WERI-Rb-1 (cell line): ENCODE results near the gene TBRG4.

ENCODE experiments used
- DNase-seq: peaks from one replicate; pipeline ENCODE4 v3.0.0-alpha.2; 2020
- H3K27ac ChIP-seq: fragments of 250-450 bp; sonication (Bioruptor Pico); 2 replicates; pipeline ENCODE4 v1.5.1; 2020; ENCODE audit warnings: mild to moderate bottlenecking, moderate library complexity
- H3K27me3 ChIP-seq: fragments of 250-450 bp; sonication (Bioruptor Pico); 2 replicates; pipeline ENCODE4 v1.5.1; 2021; ENCODE audit warnings: mild to moderate bottlenecking, low read depth, moderate library complexity; ENCODE audit not compliant: insufficient read depth, severe bottlenecking
- H3K36me3 ChIP-seq: fragments of 250-450 bp; sonication (Bioruptor Pico); 2 replicates; pipeline ENCODE4 v1.5.1; 2020; ENCODE audit warnings: mild to moderate bottlenecking, moderate library complexity
- H3K4me3 ChIP-seq: 2 replicates; pipeline ENCODE4 v1.5.1; 2011; ENCODE audit warnings: low read depth, mild to moderate bottlenecking, control low read depth, low read length
- H3K9me3 ChIP-seq: fragments of 250-450 bp; sonication (Bioruptor Pico); 2 replicates; pipeline ENCODE4 v1.5.1; 2021; ENCODE audit warnings: mild to moderate bottlenecking, moderate library complexity; ENCODE audit not compliant: severe bottlenecking
- CTCF ChIP-seq: IDR thresholded peaks from 2 replicates; pipeline ENCODE4 v1.5.1; 2011; ENCODE audit warnings: low read depth, mild to moderate bottlenecking, control low read depth, inconsistent platforms, low read length

Gene TBRG4

DNA sequence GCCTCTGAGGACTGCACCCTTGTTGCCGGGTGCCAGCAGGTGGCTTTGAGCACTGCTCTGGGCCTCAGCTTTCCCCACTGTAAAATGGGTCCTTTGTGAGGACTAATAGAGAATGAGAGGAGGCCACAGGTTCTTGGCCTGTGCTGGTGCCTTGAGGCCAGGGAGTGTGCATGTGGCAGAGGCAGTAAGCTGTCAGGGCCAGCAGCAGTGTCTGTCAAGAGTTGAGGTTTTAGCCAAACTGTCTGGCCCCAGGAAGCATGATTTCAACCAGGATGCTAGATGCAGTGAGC, 36.2 kb downstream of the TBRG4 start:
- peaks cover 40% of the 10 kb centered on the region for H3K36me3 ChIP-seq
- H3K9me3 ChIP-seq = no peaks in the 10 kb centered on the region
- no peak overlapping the region for H3K27ac ChIP-seq
- no peak for TF ChIP-seq CTCF
- no peak overlapping the region for H3K4me3 ChIP-seq
- H3K27me3 ChIP-seq = no peaks in the 10 kb centered on the region
- DNase-seq = no peak

GRCh38 chr7:45074528-45075354, 36.8 kb downstream of the TBRG4 start:
- no peaks in the 10 kb centered on the region for H3K27me3 ChIP-seq
- TF ChIP-seq CTCF = no peak
- no peak overlapping the region for H3K27ac ChIP-seq
- peaks cover 40% of the 10 kb centered on the region for H3K36me3 ChIP-seq
- no peak overlapping the region for H3K4me3 ChIP-seq
- DNase-seq = no peak
- no peaks in the 10 kb centered on the region for H3K9me3 ChIP-seq

GRCh38 chr7:45073786-45074527, 37.5 kb downstream of the TBRG4 start:
- no peak for DNase-seq
- H3K27me3 ChIP-seq = no peaks in the 10 kb centered on the region
- H3K27ac ChIP-seq = no peak overlapping the region
- H3K9me3 ChIP-seq = no peaks in the 10 kb centered on the region
- H3K36me3 ChIP-seq = peaks cover 40% of the 10 kb centered on the region
- H3K4me3 ChIP-seq = no peak overlapping the region
- no peak for TF ChIP-seq CTCF

- peak; percentile 37; the same call in 1 of the 2 replicates for TF ChIP-seq CTCF
- no peaks in the 10 kb centered on the region for H3K27me3 ChIP-seq
- no peaks in the 10 kb centered on the region for H3K9me3 ChIP-seq
- H3K4me3 ChIP-seq = no peak overlapping the region
- H3K36me3 ChIP-seq = peaks cover 41% of the 10 kb centered on the region
- no peak overlapping the region for H3K27ac ChIP-seq
- no peak for DNase-seq
These were observed 38.3 kb downstream of the TBRG4 start for GRCh38 chr7:45073031-45073785.

DNA sequence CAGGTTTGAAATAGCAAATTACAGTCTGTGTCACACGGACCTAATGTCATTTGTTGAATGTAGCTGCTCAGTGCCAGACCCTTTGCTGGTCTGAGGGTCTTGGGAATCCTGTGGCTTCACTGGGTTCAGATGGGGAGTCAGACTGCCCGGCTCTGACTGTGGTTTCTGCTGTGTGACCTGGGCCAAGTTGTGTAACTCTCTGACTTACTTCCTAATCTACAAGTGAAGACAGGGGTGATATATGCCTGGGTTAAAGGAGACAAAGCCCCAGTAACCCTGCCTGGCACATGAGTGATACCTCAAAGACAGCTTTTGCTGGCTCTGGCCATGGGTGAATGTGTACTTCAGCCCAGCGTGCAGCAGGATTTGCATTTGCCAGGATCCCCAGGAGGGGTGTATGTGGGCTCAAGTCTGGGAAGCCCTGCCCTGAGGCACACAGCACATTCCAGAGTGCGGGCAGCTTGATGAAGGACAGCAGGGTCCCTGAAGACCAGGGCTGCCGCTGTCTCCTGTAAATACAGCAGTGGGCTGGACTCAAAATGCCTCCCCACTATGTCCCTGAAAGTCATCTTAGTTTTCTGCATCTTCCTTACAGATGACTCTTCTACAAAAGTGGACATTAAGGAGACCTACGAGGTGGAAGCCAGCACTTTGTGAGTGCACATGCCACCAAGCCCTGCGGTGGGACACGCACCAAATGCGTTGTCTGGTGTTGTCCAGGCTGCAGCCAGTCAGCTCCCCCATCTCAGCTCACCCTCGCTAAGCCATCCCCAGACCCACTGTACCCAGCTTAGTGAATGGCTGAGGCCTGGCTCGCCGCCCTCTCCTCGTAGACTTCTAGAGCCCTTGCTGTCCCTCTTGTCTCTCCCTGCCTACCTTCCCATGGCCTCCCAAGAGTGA, 39.1 kb downstream of the TBRG4 start:
- no peak for DNase-seq
- no peaks in the 10 kb centered on the region for H3K27me3 ChIP-seq
- peaks cover 48% of the 10 kb centered on the region for H3K36me3 ChIP-seq
- H3K27ac ChIP-seq = no peak overlapping the region
- no peak overlapping the region for H3K4me3 ChIP-seq
- no peak for TF ChIP-seq CTCF
- H3K9me3 ChIP-seq = no peaks in the 10 kb centered on the region
